Measurements from ENCODE around the gene GPC5.

Gene GPC5

GRCh38 chr13:91580749-91581148 lies 182.3 kb downstream of the GPC5 start:
- DNase-seq (ENCODE audit: low read depth) = no peak
- no peak overlapping the region for H3K4me3 ChIP-seq (ENCODE audit: low read depth, low read length)
- no peak for TF ChIP-seq CTCF (conservative IDR thresholded peaks at IDR 0.05; ENCODE audit: low read depth, low read length)

- DNase-seq (ENCODE audit: low read depth) = no peak
- H3K4me3 ChIP-seq (ENCODE audit: low read depth, low read length) = no peak overlapping the region
- TF ChIP-seq CTCF (conservative IDR thresholded peaks at IDR 0.05; ENCODE audit: low read depth, low read length) = no peak
Observed at GRCh38 chr13:91586609-91587008, 188.2 kb downstream of the GPC5 start.

GRCh38 chr13:91588541-91588940 lies 190.1 kb downstream of the GPC5 start:
- no peak overlapping the region for H3K4me3 ChIP-seq (ENCODE audit: low read depth, low read length)
- no peak for TF ChIP-seq CTCF (conservative IDR thresholded peaks at IDR 0.05; ENCODE audit: low read depth, low read length)
- no peak for DNase-seq (ENCODE audit: low read depth)

GRCh38 chr13:91592056-91593014 lies 193.9 kb downstream of the GPC5 start:
- no peak for DNase-seq (ENCODE audit: low read depth)
- H3K4me3 ChIP-seq (ENCODE audit: low read depth, low read length) = no peak overlapping the region

GRCh38 chr13:91593456-91593855 lies 195.0 kb downstream of the GPC5 start:
- DNase-seq (ENCODE audit: low read depth) = no peak
- no peak overlapping the region for H3K4me3 ChIP-seq (ENCODE audit: low read depth, low read length)
- no peak for TF ChIP-seq CTCF (conservative IDR thresholded peaks at IDR 0.05; ENCODE audit: low read depth, low read length)

More at GRCh38 chr13:91592056-91593014, 193.9 kb downstream of the GPC5 start:
- no peak for TF ChIP-seq CTCF (conservative IDR thresholded peaks at IDR 0.05; ENCODE audit: low read depth, low read length)

- DNase-seq (ENCODE audit: low read depth) = no peak
- no peak for TF ChIP-seq CTCF (conservative IDR thresholded peaks at IDR 0.05; ENCODE audit: low read depth, low read length)
- no peak overlapping the region for H3K4me3 ChIP-seq (ENCODE audit: low read depth, low read length)
Observed at GRCh38 chr13:91594061-91594460, 195.6 kb downstream of the GPC5 start.

GRCh38 chr13:91595677-91596076 lies 197.3 kb downstream of the GPC5 start:
- no peak for TF ChIP-seq CTCF (conservative IDR thresholded peaks at IDR 0.05; ENCODE audit: low read depth, low read length)
- H3K4me3 ChIP-seq (ENCODE audit: low read depth, low read length) = no peak overlapping the region
- no peak for DNase-seq (ENCODE audit: low read depth)

Data from choroid plexus epithelial cell (primary cell).